Measurements from ENCODE around the gene UQCC2.

UQCC2 gene

GRCh38 chr6:33693186-33694105 is 18.1 kb downstream of the UQCC2 start:
- Histone ChIP-seq H3K9me2 (ENCODE audit: low read depth, low read length) (no peaks in the 10 kb centered on the region), H3K9me3 (ENCODE audit: low read length) (no peaks in the 10 kb centered on the region), H4K20me1 (ENCODE audit: insufficient read depth, low read length) (no peaks in the 10 kb centered on the region), H3K27ac (ENCODE audit: low read depth, low read length, poor library complexity, severe bottlenecking) (peak overlapping the region; percentile 52), H3K27me3 (ENCODE audit: insufficient read depth, low read length) (no peaks in the 10 kb centered on the region), H3K36me3 (ENCODE audit: insufficient read depth, low read length) (peaks cover 100% of the 10 kb centered on the region), H3K79me2 (ENCODE audit: insufficient read depth, low read length) (no peaks in the 10 kb centered on the region), H3F3A (ENCODE audit: insufficient read depth, low read length) (no peaks in the 10 kb centered on the region), H3K4me3 (ENCODE audit: low read depth, low read length, poor library complexity, severe bottlenecking) (no peak overlapping the region), H2AFZ (ENCODE audit: low read length) (no peak overlapping the region), H3K4me1 (ENCODE audit: insufficient read depth, low read length, severe bottlenecking) (peaks cover 40% of the 10 kb centered on the region), H3K4me2 (ENCODE audit: low read length) (no peak overlapping the region), H3K9ac (ENCODE audit: low read length) (no peak overlapping the region)
- TF ChIP-seq, protein P1, sequence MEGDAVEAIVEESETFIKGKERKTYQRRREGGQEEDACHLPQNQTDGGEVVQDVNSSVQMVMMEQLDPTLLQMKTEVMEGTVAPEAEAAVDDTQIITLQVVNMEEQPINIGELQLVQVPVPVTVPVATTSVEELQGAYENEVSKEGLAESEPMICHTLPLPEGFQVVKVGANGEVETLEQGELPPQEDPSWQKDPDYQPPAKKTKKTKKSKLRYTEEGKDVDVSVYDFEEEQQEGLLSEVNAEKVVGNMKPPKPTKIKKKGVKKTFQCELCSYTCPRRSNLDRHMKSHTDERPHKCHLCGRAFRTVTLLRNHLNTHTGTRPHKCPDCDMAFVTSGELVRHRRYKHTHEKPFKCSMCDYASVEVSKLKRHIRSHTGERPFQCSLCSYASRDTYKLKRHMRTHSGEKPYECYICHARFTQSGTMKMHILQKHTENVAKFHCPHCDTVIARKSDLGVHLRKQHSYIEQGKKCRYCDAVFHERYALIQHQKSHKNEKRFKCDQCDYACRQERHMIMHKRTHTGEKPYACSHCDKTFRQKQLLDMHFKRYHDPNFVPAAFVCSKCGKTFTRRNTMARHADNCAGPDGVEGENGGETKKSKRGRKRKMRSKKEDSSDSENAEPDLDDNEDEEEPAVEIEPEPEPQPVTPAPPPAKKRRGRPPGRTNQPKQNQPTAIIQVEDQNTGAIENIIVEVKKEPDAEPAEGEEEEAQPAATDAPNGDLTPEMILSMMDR (IDR thresholded peaks at IDR 0.05; ENCODE audit: low read length) = no peak
- TF ChIP-seq EZH2 (IDR thresholded peaks at IDR 0.05; ENCODE audit: borderline replicate concordance, low read length) = no peak

- Histone ChIP-seq H3K27me3 (ENCODE audit: insufficient read depth, low read length) (no peaks in the 10 kb centered on the region), H3K27ac (ENCODE audit: low read depth, low read length, poor library complexity, severe bottlenecking) (peak overlapping the region; percentile 52), H3K9me2 (ENCODE audit: low read depth, low read length) (no peaks in the 10 kb centered on the region), H3K79me2 (ENCODE audit: insufficient read depth, low read length) (no peaks in the 10 kb centered on the region), H3K36me3 (ENCODE audit: insufficient read depth, low read length) (peaks cover 97% of the 10 kb centered on the region), H3F3A (ENCODE audit: insufficient read depth, low read length) (no peaks in the 10 kb centered on the region), H3K4me1 (ENCODE audit: insufficient read depth, low read length, severe bottlenecking) (peaks cover 34% of the 10 kb centered on the region), H3K9me3 (ENCODE audit: low read length) (no peaks in the 10 kb centered on the region), H2AFZ (ENCODE audit: low read length) (no peak overlapping the region), H3K9ac (ENCODE audit: low read length) (no peak overlapping the region), H3K4me3 (ENCODE audit: low read depth, low read length, poor library complexity, severe bottlenecking) (no peak overlapping the region), H4K20me1 (ENCODE audit: insufficient read depth, low read length) (no peaks in the 10 kb centered on the region), H3K4me2 (ENCODE audit: low read length) (no peak overlapping the region)
- TF ChIP-seq, protein P1 (IDR thresholded peaks at IDR 0.05; ENCODE audit: low read length) = no peak
- no peak for TF ChIP-seq EZH2 (IDR thresholded peaks at IDR 0.05; ENCODE audit: borderline replicate concordance, low read length)
These were observed 18.7 kb downstream of the UQCC2 start for GRCh38 chr6:33692760-33693158.

DNA sequence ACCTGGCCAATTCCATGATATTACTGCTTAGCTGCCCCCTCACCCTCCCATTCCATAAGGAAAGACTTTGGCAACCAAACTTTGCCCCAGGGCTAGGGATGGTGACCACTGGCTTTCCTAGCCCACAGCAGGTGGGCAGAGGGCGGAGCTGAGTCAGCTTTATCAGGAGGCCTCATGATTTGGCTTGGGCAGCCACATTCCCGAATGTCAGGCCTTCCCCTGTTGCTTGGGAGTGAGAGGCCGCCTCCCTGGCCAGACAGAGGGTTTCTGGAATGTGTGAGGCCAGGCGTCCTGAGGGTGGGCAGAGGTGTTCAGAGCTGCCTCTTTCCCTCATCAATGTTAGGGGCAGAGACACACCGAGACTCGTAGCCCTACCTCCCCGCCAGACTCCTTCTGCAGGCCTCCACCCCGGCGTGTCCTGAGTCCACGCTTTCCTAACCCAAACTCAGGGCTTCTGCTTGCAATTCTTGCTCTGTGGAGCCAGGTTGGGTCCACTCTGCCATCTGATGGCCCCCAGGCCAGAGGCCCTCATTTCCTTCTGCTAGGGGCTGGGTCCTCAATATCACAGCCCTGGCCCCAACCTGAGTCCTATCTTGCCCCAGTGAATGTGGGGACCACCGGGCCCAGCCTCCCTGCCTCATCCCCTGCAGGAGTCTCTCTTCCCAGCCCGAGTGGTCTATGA is 19.3 kb downstream of the UQCC2 start:
- H3K4me3 ChIP-seq (ENCODE audit: low read depth, low read length, poor library complexity, severe bottlenecking) = no peak overlapping the region
- peaks cover 30% of the 10 kb centered on the region for H3K4me1 ChIP-seq (ENCODE audit: insufficient read depth, low read length, severe bottlenecking)
- no peak for TF ChIP-seq EZH2 (IDR thresholded peaks at IDR 0.05; ENCODE audit: borderline replicate concordance, low read length)
- TF ChIP-seq, protein P1 (IDR thresholded peaks at IDR 0.05; ENCODE audit: low read length) = no peak
- H3K9me3 ChIP-seq (ENCODE audit: low read length) = no peaks in the 10 kb centered on the region
- peak overlapping the region; percentile 52 for H3K27ac ChIP-seq (ENCODE audit: low read depth, low read length, poor library complexity, severe bottlenecking)
- H3K4me2 ChIP-seq (ENCODE audit: low read length) = no peak overlapping the region
- H3K9ac ChIP-seq (ENCODE audit: low read length) = no peak overlapping the region
- no peaks in the 10 kb centered on the region for H3K9me2 ChIP-seq (ENCODE audit: low read depth, low read length)
- H2AFZ ChIP-seq (ENCODE audit: low read length) = no peak overlapping the region
- no peaks in the 10 kb centered on the region for H4K20me1 ChIP-seq (ENCODE audit: insufficient read depth, low read length)
- H3K79me2 ChIP-seq (ENCODE audit: insufficient read depth, low read length) = no peaks in the 10 kb centered on the region
- H3K27me3 ChIP-seq (ENCODE audit: insufficient read depth, low read length) = no peaks in the 10 kb centered on the region
- H3K36me3 ChIP-seq (ENCODE audit: insufficient read depth, low read length) = peaks cover 97% of the 10 kb centered on the region
- H3F3A ChIP-seq (ENCODE audit: insufficient read depth, low read length) = no peaks in the 10 kb centered on the region
